Natural killer cell (primary cell): ENCODE data around the gene TFF3. TPM values are rescaled to one million over a fixed set of nuclear protein-coding genes. Genes with fewer than 3 reads are reported as not detected.

ENCODE experiments used
- ATAC-seq, 3 donors: fragments of 150-1000 bp in 2 of 3; fragments of 200-7000 bp in 1 of 3; cut with Tn5 transposase; 1 replicate in 1 of 3; 2 replicates in 2 of 3; pipeline ENCODE4 v1.10.0; 2021; ENCODE audit warnings: mild to moderate bottlenecking in 2 of 3, moderate library complexity in 2 of 3
- DNase-seq, 2 donors: peaks; one replicate each; pipeline versions ENCODE4 v3.0.0 to v3.0.0-alpha.2; 2013 to 2021; ENCODE audit warnings: mixed read lengths in 1 of 2
- H3K27ac ChIP-seq: one replicate; pipeline ENCODE4 v1.5.1; 2013; ENCODE audit warnings: mild to moderate bottlenecking, low read length
- H3K27me3 ChIP-seq: one replicate; pipeline ENCODE4 v1.6.1; 2013; ENCODE audit warnings: low read length; ENCODE audit not compliant: control insufficient read depth, insufficient read depth
- H3K36me3 ChIP-seq: one replicate; pipeline ENCODE4 v1.6.1; 2013; ENCODE audit warnings: low read length; ENCODE audit not compliant: control insufficient read depth, insufficient read depth
- H3K4me1 ChIP-seq: one replicate; pipeline ENCODE4 v1.6.1; 2013; ENCODE audit warnings: low read length; ENCODE audit not compliant: control insufficient read depth, insufficient read depth
- H3K4me3 ChIP-seq: one replicate; pipeline ENCODE4 v1.5.1; 2013; ENCODE audit warnings: low read length
- H3K9me3 ChIP-seq: one replicate; pipeline ENCODE4 v1.6.1; 2013; ENCODE audit warnings: low read length; ENCODE audit not compliant: control insufficient read depth, insufficient read depth
- H3K27ac Mint-ChIP-seq, 2 donors: one replicate each; pipeline ENCODE4 v1.8.0; 2022; ENCODE audit warnings: mild to moderate bottlenecking in 2 of 2, mixed read lengths in 2 of 2, moderate library complexity in 1 of 2
- H3K27me3 Mint-ChIP-seq, 2 donors: one replicate each; pipeline ENCODE4 v1.8.0; 2022; ENCODE audit warnings: low read depth in 2 of 2, mixed read lengths in 2 of 2
- H3K36me3 Mint-ChIP-seq: one replicate; pipeline ENCODE4 v1.8.0; 2022; ENCODE audit warnings: mixed read lengths
- H3K4me1 Mint-ChIP-seq, 2 donors: one replicate each; pipeline ENCODE4 v1.8.0; 2022; ENCODE audit warnings: mixed read lengths in 2 of 2
- H3K4me3 Mint-ChIP-seq: one replicate; pipeline ENCODE4 v1.8.0; 2022; ENCODE audit warnings: mild to moderate bottlenecking, moderate library complexity, mixed read lengths
- H3K9me3 Mint-ChIP-seq, 2 donors: one replicate each; pipeline ENCODE4 v1.8.0; 2022; ENCODE audit warnings: mixed read lengths in 2 of 2
- CTCF ChIP-seq: fragments of 200-600 bp; IDR thresholded peaks from one replicate; pipeline ENCODE4 v1.8.0; 2022; ENCODE audit warnings: antibody characterized with exemption
- WGBS: methylation state at CpG from one replicate; pipeline ENCODE4 v1.1.7; 2013; ENCODE audit warnings: missing lambda C conversion rate; ENCODE audit not compliant: insufficient coverage; 5-methylcytosine and 5-hydroxymethylcytosine counted together
- intact Hi-C: fragments of 100-400 bp; cut with micrococcal nuclease; formaldehyde crosslinking; loops from one replicate; pipeline ENCODE4 v1.14.2; 2022
- total RNA-seq, 4 donors: library from RNA; stranded (reverse); fragments of 120-200 nt in 1 of 4; gene quantifications; one replicate each; pipeline versions ENCODE4 v1.2.3 to v1.2.4, GENCODE V29; 2013 to 2022

TFF3 gene
- total RNA-seq, 3 donors from 2014 or later (not counting 1 experiment from before 2014, with no cell fraction given): not detected

DNA sequence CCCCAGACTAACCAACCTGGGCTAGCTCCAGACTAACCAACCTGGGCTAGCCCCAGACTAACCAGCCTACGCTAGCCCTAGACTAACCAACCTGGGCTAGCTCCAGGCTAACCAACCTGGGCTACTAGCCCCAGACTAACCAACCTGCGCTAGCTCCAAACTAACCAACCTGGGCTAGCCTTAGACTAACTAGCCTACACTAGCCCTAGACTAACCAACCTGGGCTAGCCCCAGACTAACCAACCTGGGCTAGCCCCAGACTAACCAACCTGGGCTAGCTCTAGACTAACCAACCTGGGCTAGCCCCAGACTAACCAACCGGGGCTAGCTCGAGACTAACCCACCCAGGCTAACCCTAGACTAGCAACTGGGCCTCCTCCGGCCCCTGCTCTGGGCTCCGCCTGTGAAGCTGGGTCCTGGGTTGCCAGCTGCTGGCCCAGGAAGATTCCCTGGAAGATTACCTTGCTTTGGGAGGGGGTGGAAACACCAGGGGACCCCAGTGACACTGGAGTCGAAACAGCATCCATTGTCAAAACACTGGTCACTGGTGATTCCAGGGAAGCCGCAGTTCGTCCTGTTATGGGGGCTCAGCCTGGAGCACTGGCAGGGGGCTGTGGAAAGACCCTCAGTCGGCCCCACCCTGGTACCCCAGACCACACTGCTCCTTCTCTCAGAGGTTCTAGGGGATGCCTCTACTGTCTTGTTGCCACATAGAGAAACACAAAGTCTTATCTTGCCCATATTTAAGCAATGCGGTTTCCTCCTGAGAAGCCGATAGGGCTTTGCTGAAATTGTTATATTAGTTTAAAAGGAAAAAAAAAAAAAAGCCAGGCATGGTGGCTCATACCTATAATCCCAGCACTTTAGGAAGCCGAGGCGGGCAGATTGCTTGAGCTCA lies 34.5 kb upstream of the TFF3 start:
- Histone ChIP-seq H3K9me3 (peaks cover 3% of the 10 kb centered on the region), H3K4me1 (no peaks in the 10 kb centered on the region), H3K27ac (no peak overlapping the region), H3K4me3 (no peak overlapping the region), H3K27me3 (no peaks in the 10 kb centered on the region), H3K36me3 (no peaks in the 10 kb centered on the region)
- H3K27ac Mint-ChIP-seq: no peak overlapping the region
- TF ChIP-seq CTCF: no peak
- peaks cover 14 to 24% of the 10 kb centered on the region in 2 donors for H3K27me3 Mint-ChIP-seq
- WGBS: 86% methylated on average over 12 of the region's 14 CpGs
- peaks cover 0 to 4% of the 10 kb centered on the region in 2 donors for H3K9me3 Mint-ChIP-seq
- intact Hi-C loops: no loop called here
- DNase-seq (no peak), ATAC-seq (no peak)
- peaks cover 5% of the 10 kb centered on the region for H3K36me3 Mint-ChIP-seq
- no peaks in the 10 kb centered on the region for H3K4me1 Mint-ChIP-seq
- no peak overlapping the region for H3K4me3 Mint-ChIP-seq

DNA sequence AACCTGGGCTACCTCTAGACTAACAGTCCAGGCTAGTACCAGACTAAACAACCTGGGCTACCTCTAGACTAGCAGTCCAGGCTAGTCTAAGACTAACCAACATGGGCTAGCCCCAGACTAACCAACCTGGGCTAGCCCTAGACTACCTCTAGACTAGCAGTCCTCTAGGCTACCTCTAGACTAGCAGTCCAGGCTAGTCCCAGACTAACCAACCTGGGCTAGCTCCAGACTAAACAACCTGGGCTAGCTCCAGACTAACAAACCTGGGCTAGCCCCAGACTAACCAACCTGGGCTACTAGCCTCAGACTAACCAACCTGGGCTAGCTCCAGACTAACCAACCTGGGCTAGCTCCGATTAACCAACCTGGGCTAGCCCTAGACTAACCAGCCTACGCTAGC lies 33.6 kb upstream of the TFF3 start:
- Mint-ChIP-seq H3K27ac (no peak overlapping the region), H3K27me3 (peaks cover 14 to 19% of the 10 kb centered on the region in 2 donors), H3K36me3 (no peaks in the 10 kb centered on the region), H3K4me3 (no peak overlapping the region), H3K4me1 (no peaks in the 10 kb centered on the region), H3K9me3 (peaks cover 0 to 4% of the 10 kb centered on the region in 2 donors)
- no peak for ATAC-seq
- Histone ChIP-seq H3K27me3 (no peaks in the 10 kb centered on the region), H3K4me1 (no peaks in the 10 kb centered on the region), H3K27ac (no peak overlapping the region), H3K36me3 (no peaks in the 10 kb centered on the region), H3K4me3 (no peak overlapping the region), H3K9me3 (no peaks in the 10 kb centered on the region)
- intact Hi-C loops: no loop called here
- TF ChIP-seq CTCF: no peak
- no peak for DNase-seq
- WGBS: 92% methylated on average over 2 of the region's 2 CpGs

GRCh38 chr21:42347601-42348327 lies 32.6 kb upstream of the TFF3 start:
- Histone ChIP-seq H3K9me3 (no peaks in the 10 kb centered on the region), H3K36me3 (no peaks in the 10 kb centered on the region), H3K27me3 (no peaks in the 10 kb centered on the region), H3K4me3 (no peak overlapping the region), H3K4me1 (no peaks in the 10 kb centered on the region), H3K27ac (no peak overlapping the region)
- intact Hi-C loops: no loop called here
- ATAC-seq (no peak), DNase-seq (no peak)
- WGBS: 88% methylated on average over 30 of the region's 30 CpGs
- H3K27me3 Mint-ChIP-seq: peaks cover 4 to 12% of the 10 kb centered on the region in 2 donors
- no peak overlapping the region for H3K27ac Mint-ChIP-seq
- TF ChIP-seq CTCF: no peak
- H3K36me3 Mint-ChIP-seq: no peaks in the 10 kb centered on the region
- H3K4me3 Mint-ChIP-seq: no peak overlapping the region
- no peaks in the 10 kb centered on the region for H3K9me3 Mint-ChIP-seq
- no peaks in the 10 kb centered on the region for H3K4me1 Mint-ChIP-seq
